CD4-positive, alpha-beta T cell treated with Interleukin-15 for 4 hours (primary cell): ENCODE data around the gene GSDME.

Source experiments
- DNase-seq: peaks from one replicate; pipeline ENCODE4 v3.0.0-alpha.2; 2020; ENCODE audit warnings: low spot score

The GSDME gene

DNA sequence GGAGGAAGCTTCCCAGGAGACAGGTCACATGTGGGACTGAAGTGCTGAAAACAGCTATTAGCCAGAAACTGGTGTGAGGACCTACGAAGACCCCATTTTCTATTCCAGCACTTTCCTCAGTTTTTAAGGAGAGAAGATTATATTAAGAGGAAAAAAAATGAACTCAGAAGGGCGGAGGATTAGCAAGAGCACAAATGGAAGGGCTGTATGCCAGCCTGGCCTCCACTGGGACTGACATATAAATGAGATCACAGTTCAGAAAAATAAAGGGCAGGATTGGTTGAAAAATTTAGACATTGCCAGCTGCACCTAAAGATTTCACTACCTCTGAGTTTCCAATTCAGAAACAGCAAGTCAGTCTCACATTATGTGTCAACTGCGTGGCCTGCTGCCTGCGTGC, 53.0 kb downstream of the GSDME start:
- no peak for DNase-seq

- DNase-seq = no peak
Observed at GRCh38 chr7:24703296-24703695, 54.0 kb downstream of the GSDME start.

DNA sequence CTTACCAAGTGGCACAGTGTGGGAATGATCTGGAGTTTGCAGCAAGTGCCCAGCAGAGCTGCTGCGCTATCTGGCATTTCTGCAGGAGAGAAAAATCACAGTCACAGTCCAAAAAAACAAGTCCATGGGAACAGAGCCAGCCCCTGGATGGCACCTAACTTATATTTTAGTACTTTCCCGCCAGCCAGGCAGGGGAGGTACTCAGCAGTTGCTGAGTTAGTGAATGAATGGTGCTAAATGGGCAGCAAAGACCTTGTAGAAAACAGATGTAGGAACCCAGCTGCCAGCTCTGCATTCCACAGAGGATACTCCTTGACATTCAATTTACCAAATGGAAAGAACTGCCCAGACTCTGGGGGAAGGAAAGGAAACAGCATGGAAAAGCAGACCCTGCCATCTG, 54.5 kb downstream of the GSDME start:
- no peak for DNase-seq

- DNase-seq = no peak
Observed at GRCh38 chr7:24701261-24702235, 55.7 kb downstream of the GSDME start.

DNA sequence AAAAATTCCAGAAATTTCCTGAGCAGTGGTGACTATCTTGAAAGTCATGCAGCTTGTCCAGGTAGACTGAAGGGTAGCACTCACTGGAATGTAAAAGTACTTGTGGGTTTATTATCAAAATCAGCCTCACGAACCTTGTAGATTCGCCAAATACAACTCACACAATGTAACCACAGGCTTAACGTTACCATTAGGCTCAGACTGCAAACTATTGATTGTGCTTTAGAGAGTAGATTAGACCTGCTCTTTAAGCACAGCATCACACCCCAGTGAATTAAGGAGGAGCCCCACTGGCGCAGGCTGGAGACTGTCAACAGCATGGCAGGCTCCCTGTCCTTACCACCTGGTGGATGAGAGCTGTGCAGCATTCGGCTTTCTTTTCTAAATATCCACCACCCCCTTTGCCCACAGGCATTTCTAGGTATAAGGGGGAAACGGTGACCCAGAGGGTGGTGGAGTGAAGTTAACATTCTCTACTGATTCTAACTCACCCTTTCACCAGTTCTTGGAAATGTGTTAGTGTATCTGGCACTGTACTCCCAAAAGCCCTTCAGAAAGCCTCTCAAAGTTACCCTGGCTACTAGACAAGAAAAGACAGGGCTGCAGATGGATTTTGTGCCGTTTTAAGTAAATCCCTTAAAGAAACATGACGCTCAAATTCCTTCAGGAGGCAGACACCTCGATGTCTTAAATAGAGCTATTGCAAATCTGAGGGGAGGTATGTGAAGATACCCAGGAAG, 56.6 kb downstream of the GSDME start:
- no peak for DNase-seq

GRCh38 chr7:24698531-24699266, 58.6 kb downstream of the GSDME start:
- DNase-seq = no peak

- DNase-seq = no peak
Observed at GRCh38 chr7:24697416-24697815, 59.8 kb downstream of the GSDME start.

DNA sequence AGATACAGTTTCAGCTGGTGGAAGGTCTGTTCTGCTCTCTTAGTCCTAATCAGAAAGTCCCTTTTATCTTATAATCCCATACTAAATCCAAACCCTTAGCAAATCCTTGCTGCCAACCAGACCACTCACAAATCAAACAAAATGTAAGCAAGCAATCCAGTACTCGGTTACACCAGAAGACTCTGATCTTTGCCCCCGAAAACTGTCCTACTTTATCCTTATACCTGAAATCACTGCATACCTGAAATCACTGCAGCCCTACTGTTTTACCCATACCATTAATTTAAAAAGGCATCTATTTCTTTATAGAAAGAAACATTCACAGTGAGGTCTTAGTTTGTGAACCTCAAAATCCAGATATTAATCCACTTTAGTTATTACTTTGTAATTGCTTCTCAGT, 64.7 kb downstream of the GSDME start:
- DNase-seq = no peak

GRCh38 chr7:24690251-24690650, 67.0 kb downstream of the GSDME start:
- DNase-seq = no peak

GRCh38 chr7:24685708-24686107, 71.6 kb downstream of the GSDME start:
- DNase-seq = no peak

DNA sequence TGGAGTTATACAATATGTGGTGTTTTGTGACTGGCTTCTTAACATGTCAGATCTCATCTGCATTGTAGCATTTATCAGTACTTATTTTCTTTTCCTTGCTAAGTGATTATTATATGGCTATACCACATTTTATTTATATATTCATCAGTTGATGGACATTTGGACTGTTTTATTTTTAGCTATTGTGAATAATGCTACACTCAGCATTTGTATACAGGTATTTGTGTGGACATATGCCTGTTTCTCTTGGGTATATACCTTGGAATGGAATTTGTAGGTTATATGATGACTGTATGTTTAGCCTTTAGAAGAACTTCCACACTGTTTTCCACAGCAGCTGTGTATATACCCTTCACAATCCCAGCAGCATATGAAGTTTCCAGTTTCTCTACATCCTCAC, 86.5 kb downstream of the GSDME start:
- no peak for DNase-seq

DNA sequence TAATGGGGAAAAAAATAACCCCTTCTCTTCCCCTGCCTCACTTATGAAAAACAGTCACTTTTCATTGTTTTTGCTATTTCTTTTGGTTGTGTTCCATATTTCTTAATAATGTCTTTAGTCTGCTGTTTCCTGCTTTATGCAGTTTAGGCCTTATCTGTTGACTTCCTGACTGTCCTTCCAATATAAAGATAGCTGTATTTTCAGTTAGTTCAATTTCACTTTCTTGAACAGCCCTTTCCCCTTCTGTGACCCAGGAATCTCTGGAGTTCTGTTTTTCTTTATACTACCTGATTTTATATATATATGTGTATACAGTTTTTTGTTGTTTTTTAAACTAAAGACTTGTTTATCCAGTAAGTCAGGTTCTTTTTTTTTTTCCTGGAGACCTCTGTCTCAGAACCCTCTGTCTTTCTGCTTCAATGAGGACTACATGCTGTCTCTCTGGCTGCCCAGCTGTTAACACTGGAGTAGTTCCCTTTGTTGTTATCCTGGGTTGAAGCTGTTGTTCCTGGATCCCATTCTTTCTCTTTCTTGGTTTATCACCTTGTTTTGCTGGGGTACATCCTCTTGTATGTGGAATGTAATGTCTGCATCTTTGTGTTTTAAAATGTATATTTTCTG, 87.2 kb downstream of the GSDME start:
- no peak for DNase-seq

GRCh38 chr7:24668927-24669635, 88.2 kb downstream of the GSDME start:
- no peak for DNase-seq

- DNase-seq = peak; percentile 53
Observed at GRCh38 chr7:24665564-24666294, 91.5 kb downstream of the GSDME start.

- no peak for DNase-seq
Observed at GRCh38 chr7:24660546-24660945, 96.7 kb downstream of the GSDME start.

DNA sequence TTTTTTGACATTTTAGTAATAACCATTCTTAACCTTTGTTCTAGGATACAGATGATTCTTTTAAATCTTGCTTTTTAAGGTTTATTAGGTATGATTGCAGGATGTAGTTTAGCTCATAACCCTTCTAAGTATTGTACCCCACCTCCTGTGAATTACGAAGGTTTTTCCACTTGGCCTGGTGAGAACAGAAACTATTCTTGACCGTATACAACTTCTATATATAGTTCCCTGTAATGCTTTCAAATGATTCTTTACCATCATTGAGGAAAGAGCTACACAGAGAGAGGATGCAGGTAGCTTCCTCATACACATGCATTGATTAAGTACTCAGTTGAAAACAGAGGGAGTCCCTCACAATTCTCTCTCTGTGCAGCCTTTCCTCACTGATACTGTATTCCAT, 97.8 kb downstream of the GSDME start:
- no peak for DNase-seq

DNA sequence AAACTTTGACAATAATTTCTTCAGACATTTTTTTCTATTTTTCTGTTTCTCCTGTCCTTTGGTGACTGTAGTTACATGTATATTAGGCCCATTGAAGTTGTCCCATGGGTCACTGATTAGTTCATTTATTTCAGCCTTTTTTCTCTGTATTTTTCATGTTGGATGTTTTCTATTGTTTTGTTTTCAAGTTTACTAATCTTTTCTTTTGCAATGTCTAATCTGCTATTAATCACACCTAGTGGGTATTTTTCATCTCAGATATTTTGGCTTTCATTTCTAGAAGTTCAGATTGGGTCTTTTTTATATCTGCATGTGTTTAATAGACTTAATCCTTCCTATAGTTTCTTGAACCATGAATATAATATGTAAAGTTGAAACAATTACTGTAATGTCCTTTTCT, 99.3 kb downstream of the GSDME start:
- no peak for DNase-seq

- DNase-seq = no peak
Observed at GRCh38 chr7:24656608-24657007, 100.7 kb downstream of the GSDME start.

DNA sequence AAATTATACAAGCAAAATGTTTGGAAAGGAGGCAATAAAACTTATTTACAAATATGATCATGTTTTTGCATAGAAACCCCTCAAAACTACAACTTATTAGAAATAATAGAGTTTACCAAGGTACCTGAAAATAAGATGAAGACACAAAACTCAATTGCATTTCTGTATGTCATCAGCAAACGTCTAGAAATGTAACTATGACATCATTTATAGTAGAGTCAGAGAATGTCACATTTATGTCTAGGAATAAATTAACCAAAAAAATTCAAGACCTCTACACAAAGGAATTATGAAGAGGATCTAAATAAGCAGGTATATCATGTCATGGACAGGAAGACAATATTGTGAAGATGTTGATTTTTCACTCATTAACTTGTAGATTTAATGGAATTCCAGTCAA, 103.0 kb downstream of the GSDME start:
- no peak for DNase-seq

DNA sequence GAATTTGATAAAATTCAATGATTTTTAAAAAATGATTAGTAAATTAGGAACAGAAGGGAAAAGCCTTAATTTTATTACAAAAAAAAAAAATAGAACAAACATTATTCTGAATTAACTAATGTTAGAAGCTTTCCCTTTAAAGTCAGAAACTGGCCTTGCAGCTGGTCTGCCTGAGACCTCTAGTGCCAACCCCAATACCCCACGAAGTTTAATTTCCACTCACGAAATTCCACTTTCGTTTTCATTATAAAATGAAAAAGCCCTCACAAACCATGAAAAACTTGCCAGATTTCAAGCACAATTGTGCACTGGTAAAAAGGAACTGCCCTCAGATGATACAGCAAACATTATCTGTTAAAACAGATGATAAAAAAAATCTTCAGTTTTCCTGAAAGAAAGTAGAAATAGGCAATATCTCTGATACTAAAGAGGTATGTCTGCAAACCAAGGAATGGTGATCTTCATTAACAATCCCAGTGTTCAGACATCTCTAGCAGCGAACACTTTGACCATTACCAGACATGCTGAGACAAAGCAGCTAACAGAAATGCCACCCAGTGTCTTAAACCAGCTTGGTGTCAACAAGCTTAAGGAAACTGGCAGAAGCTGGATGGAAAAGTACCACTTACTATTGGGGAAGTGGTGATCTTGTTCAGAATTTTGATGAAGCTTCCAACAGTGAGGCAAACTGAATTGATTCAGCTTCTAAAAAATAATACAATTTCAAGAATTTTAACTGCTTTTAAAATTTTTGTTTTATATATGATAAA, 103.8 kb downstream of the GSDME start:
- DNase-seq = no peak
